CD8-positive, alpha-beta memory T cell (primary cell): ENCODE results near the gene CRIP3. TPM values are rescaled to one million over a fixed set of nuclear protein-coding genes. Genes with fewer than 3 reads are reported as not detected.
"Not testable (repeated sequence)": the region's sequence is repeated elsewhere in the genome, so short reads cannot be mapped to it uniquely, and the experiment has no call there.

Source experiments
- CTCF ChIA-PET: fragments of 350-600 bp; sonication (Branson Sonifier 250); formaldehyde crosslinking; loops from one replicate; lab custom pipeline; 2021; ENCODE audit warnings: antibody characterized with exemption; lab: Charles Lee
- POLR2A ChIA-PET: fragments of 350-600 bp; sonication (Branson Sonifier 250); formaldehyde crosslinking; loops from one replicate; lab custom pipeline; 2021; ENCODE audit warnings: antibody characterized with exemption; lab: Charles Lee
- DNase-seq, 5 donors: peaks; one replicate each; pipeline versions ENCODE4 v3.0.0 to v3.0.0-alpha.2; 2020 to 2022; ENCODE audit warnings: mixed read lengths in 1 of 5
- H3K27ac ChIP-seq: one replicate; pipeline ENCODE4 v1.7.0; 2013; ENCODE audit warnings: low read depth, mild to moderate bottlenecking, low read length, moderate library complexity
- H3K27me3 ChIP-seq: 2 replicates; pipeline ENCODE4 v1.7.0; 2013; ENCODE audit warnings: low read length, mild to moderate bottlenecking; ENCODE audit not compliant: insufficient read depth, poor library complexity, severe bottlenecking
- H3K36me3 ChIP-seq: 2 replicates; pipeline ENCODE4 v1.7.0; 2013; ENCODE audit warnings: mild to moderate bottlenecking, low read length, moderate library complexity; ENCODE audit not compliant: insufficient read depth
- H3K4me1 ChIP-seq: 2 replicates; pipeline ENCODE4 v1.7.0; 2013; ENCODE audit warnings: mild to moderate bottlenecking, low read length, moderate library complexity; ENCODE audit not compliant: insufficient read depth
- H3K4me3 ChIP-seq: 2 replicates; pipeline ENCODE4 v1.7.0; 2013; ENCODE audit warnings: mild to moderate bottlenecking, low read length
- H3K9me3 ChIP-seq: 2 replicates; pipeline ENCODE4 v1.7.0; 2013; ENCODE audit warnings: mild to moderate bottlenecking, low read length
- H3K27ac Mint-ChIP-seq, 8 donors: one replicate each; pipeline ENCODE4 v1.8.0; 2020 to 2021; ENCODE audit warnings: mixed read lengths in 8 of 8, mild to moderate bottlenecking in 6 of 8, inconsistent platforms in 3 of 8, moderate library complexity in 3 of 8
- H3K27me3 Mint-ChIP-seq, 2 donors: one replicate each; pipeline ENCODE4 v1.8.0; 2020 to 2021; ENCODE audit warnings: mixed read lengths in 2 of 2, mild to moderate bottlenecking in 1 of 2, moderate library complexity in 1 of 2
- H3K36me3 Mint-ChIP-seq, 3 donors: one replicate each; pipeline ENCODE4 v1.8.0; 2020 to 2021; ENCODE audit warnings: mixed read lengths in 3 of 3, inconsistent platforms in 1 of 3, mild to moderate bottlenecking in 1 of 3
- H3K4me1 Mint-ChIP-seq, 3 donors: one replicate each; pipeline ENCODE4 v1.8.0; 2020 to 2021; ENCODE audit warnings: mixed read lengths in 3 of 3, inconsistent platforms in 1 of 3, mild to moderate bottlenecking in 1 of 3
- H3K4me3 Mint-ChIP-seq, 7 donors: one replicate each; pipeline ENCODE4 v1.8.0; 2020 to 2021; ENCODE audit warnings: mixed read lengths in 7 of 7, mild to moderate bottlenecking in 6 of 7, moderate library complexity in 4 of 7, inconsistent platforms in 2 of 7
- H3K9me3 Mint-ChIP-seq, 5 donors: one replicate each; pipeline ENCODE4 v1.8.0; 2020 to 2022; ENCODE audit warnings: mixed read lengths in 5 of 5, mild to moderate bottlenecking in 3 of 5, moderate library complexity in 2 of 5, inconsistent platforms in 1 of 5
- polyA plus RNA-seq: library from polyadenylated mRNA; unstranded; fragments of 300-500 nt; fragmentation: Illumina TruSeq; gene quantifications from one replicate; pipeline ENCODE4 v1.2.3, GENCODE V29; 2021
- total RNA-seq, 2 experiments: library from RNA; stranded (reverse); gene quantifications; one replicate each; pipeline ENCODE4 v1.2.3, GENCODE V29; 2021

The CRIP3 gene
- total RNA-seq (under 1 TPM in 1 of 2 experiments, not detected in 1; 0.63 TPM), polyA plus RNA-seq (not detected)

- H3K27ac ChIP-seq = no peak within 1 kb of the TSS
- DNase-seq = peak; percentile 22 to 61 (median 28)
- H3K9me3 Mint-ChIP-seq = no peaks in the 10 kb centered on the region
- peaks cover 8 to 13% of the 10 kb centered on the region in 2 donors for H3K27me3 Mint-ChIP-seq
- no peaks in the 10 kb centered on the region for H3K27me3 ChIP-seq
- H3K4me1 ChIP-seq = peaks cover 15% of the 10 kb centered on the region
- CTCF ChIA-PET = interaction anchor here (0.9 to 4.1 kb wide), 11 partner anchors 11 to 198 kb away, joined by 3 to 18 read pairs (median 4); partner anchors contain the start of genes ABCC10, DNPH1, SLC22A7 and ZNF318
- no peaks in the 10 kb centered on the region for H3K36me3 Mint-ChIP-seq
- POLR2A ChIA-PET = interaction anchor here (0.9 kb wide), 1 partner anchor 61 kb away, joined by 3 read pairs; the partner anchor contains the start of gene ZNF318
- H3K27ac Mint-ChIP-seq = peak within 1 kb of the TSS in 4 of 8 donors; percentile 38 to 61 (median 54)
- H3K4me1 Mint-ChIP-seq = peaks cover 3 to 19% (median 8%) of the 10 kb centered on the region in 3 donors
- H3K9me3 ChIP-seq = no peaks in the 10 kb centered on the region
- peak within 1 kb of the TSS; percentile 75 to 83 (median 78) for H3K4me3 Mint-ChIP-seq
- peak within 1 kb of the TSS; percentile 64 for H3K4me3 ChIP-seq
- H3K36me3 ChIP-seq = no peaks in the 10 kb centered on the region
Measured at GRCh38 chr6:43308101-43308989, at the start of gene CRIP3. TSS of gene CRIP3 (minus strand) at chr6:43308826. CDS start at chr6:43308792, 34 bp downstream.

GRCh38 chr6:43355862-43356590 lies 47.4 kb upstream of the CRIP3 start:
- H3K27me3 Mint-ChIP-seq = no peaks in the 10 kb centered on the region
- Histone ChIP-seq H3K4me1 (no peaks in the 10 kb centered on the region), H3K27me3 (no peaks in the 10 kb centered on the region), H3K9me3 (no peaks in the 10 kb centered on the region), H3K4me3 (no peak overlapping the region), H3K36me3 (peaks cover 34% of the 10 kb centered on the region), H3K27ac (no peak overlapping the region)
- H3K36me3 Mint-ChIP-seq = peaks cover 20 to 88% (median 38%) of the 10 kb centered on the region in 3 donors
- no peak overlapping the region for H3K27ac Mint-ChIP-seq
- POLR2A ChIA-PET = interaction anchor here (1.1 kb wide), 1 partner anchor 28 kb away, joined by 3 read pairs; no protein-coding TSS in a partner anchor
- H3K4me1 Mint-ChIP-seq = peaks cover 6 to 19% (median 14%) of the 10 kb centered on the region in 3 donors
- no peaks in the 10 kb centered on the region for H3K9me3 Mint-ChIP-seq
- CTCF ChIA-PET = interaction anchor here (1.4 kb wide), 1 partner anchor 10 kb away, joined by 3 read pairs; no protein-coding TSS in a partner anchor
- DNase-seq = no peak
- H3K4me3 Mint-ChIP-seq = no peak overlapping the region

GRCh38 chr6:43351951-43352350 lies 43.3 kb upstream of the CRIP3 start:
- DNase-seq, H3K27me3 ChIP-seq, H3K27ac ChIP-seq, H3K27me3 Mint-ChIP-seq, H3K9me3 ChIP-seq, H3K4me1 Mint-ChIP-seq, H3K9me3 Mint-ChIP-seq, H3K4me3 Mint-ChIP-seq, CTCF ChIA-PET, H3K4me1 ChIP-seq, H3K27ac Mint-ChIP-seq, POLR2A ChIA-PET, H3K4me3 ChIP-seq: not testable (repeated sequence)
- peaks cover 17 to 67% (median 25%) of the 10 kb centered on the region in 3 donors for H3K36me3 Mint-ChIP-seq
- H3K36me3 ChIP-seq = peaks cover 37% of the 10 kb centered on the region

DNA sequence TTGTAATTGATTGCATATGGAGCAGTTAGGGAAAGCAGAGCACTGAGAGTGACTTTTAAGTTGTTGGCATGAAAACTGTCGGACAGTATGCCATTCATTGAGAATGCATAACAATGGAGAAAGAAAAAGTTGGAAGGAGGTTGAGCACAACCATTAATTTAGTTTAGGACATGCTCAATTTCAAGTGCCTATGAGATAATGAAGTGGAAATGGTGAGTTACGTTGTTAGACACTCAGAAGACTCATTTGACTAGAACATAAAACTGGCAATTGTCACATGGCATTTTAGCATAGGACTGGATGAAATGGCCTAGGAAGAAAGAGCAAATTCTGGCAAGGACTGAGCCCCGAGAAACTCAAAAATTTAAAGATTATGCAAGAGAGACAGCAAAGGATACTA lies 38.8 kb upstream of the CRIP3 start:
- H3K4me3 Mint-ChIP-seq = no peak overlapping the region

GRCh38 chr6:43347021-43347420 lies 38.4 kb upstream of the CRIP3 start:
- no peaks in the 10 kb centered on the region for H3K27me3 ChIP-seq
- no peaks in the 10 kb centered on the region for H3K4me1 ChIP-seq
- Mint-ChIP-seq H3K4me1 (peaks cover 0 to 3% (median 3%) of the 10 kb centered on the region in 3 donors), H3K27me3 (no peaks in the 10 kb centered on the region), H3K4me3 (no peak overlapping the region), H3K9me3 (no peaks in the 10 kb centered on the region), H3K27ac (no peak overlapping the region), H3K36me3 (peaks cover 9 to 54% (median 23%) of the 10 kb centered on the region in 3 donors)
- CTCF ChIA-PET = no interaction called here
- DNase-seq = no peak
- peaks cover 28% of the 10 kb centered on the region for H3K36me3 ChIP-seq
- no peak overlapping the region for H3K27ac ChIP-seq
- POLR2A ChIA-PET = no interaction called here
- no peak overlapping the region for H3K4me3 ChIP-seq
- H3K9me3 ChIP-seq = no peaks in the 10 kb centered on the region

More for the DNA sequence above, 38.8 kb upstream of the CRIP3 start:
- H3K27ac Mint-ChIP-seq = no peak overlapping the region
- no peaks in the 10 kb centered on the region for H3K4me1 ChIP-seq
- no peak for DNase-seq
- peaks cover 0 to 5% (median 3%) of the 10 kb centered on the region in 3 donors for H3K4me1 Mint-ChIP-seq
- H3K36me3 Mint-ChIP-seq = peaks cover 10 to 54% (median 25%) of the 10 kb centered on the region in 3 donors
- no peaks in the 10 kb centered on the region for H3K27me3 Mint-ChIP-seq
- H3K4me3 ChIP-seq = no peak overlapping the region
- POLR2A ChIA-PET = no interaction called here
- no peaks in the 10 kb centered on the region for H3K9me3 Mint-ChIP-seq
- no peaks in the 10 kb centered on the region for H3K9me3 ChIP-seq
- H3K27me3 ChIP-seq = no peaks in the 10 kb centered on the region
- no peak overlapping the region for H3K27ac ChIP-seq
- peaks cover 23% of the 10 kb centered on the region for H3K36me3 ChIP-seq
- CTCF ChIA-PET = no interaction called here

- H3K9me3 Mint-ChIP-seq, H3K27ac Mint-ChIP-seq, H3K4me3 ChIP-seq, H3K27me3 Mint-ChIP-seq, H3K4me1 Mint-ChIP-seq, POLR2A ChIA-PET, H3K9me3 ChIP-seq, DNase-seq, H3K27ac ChIP-seq, H3K4me1 ChIP-seq, CTCF ChIA-PET, H3K4me3 Mint-ChIP-seq, H3K27me3 ChIP-seq: not testable (repeated sequence)
- peaks cover 9 to 52% (median 21%) of the 10 kb centered on the region in 3 donors for H3K36me3 Mint-ChIP-seq
- peaks cover 33% of the 10 kb centered on the region for H3K36me3 ChIP-seq
Measured at GRCh38 chr6:43346243-43346642, 37.6 kb upstream of the CRIP3 start.

DNA sequence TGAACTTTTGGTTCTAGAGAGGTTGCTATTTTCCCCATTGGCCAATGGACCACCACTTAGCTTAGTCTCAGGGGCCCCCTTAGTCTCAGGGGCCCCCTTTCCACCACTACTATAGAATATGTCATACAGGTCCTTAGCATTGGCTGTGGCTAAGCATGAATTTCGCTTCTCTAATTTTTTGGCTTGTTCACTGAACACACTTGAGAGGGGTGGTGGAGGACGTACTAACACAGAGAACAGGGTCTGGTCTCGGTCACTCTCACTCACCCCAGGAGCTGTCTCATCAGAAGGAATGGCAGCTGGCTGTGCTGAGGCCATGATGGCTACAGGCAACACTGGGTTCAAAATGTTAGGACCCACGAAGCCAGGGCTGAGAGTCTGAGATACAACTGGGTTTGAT lies 30.5 kb upstream of the CRIP3 start:
- Mint-ChIP-seq H3K4me1 (no peaks in the 10 kb centered on the region), H3K4me3 (no peak overlapping the region), H3K27me3 (no peaks in the 10 kb centered on the region), H3K36me3 (peaks cover 9 to 76% (median 30%) of the 10 kb centered on the region in 3 donors), H3K27ac (peak overlapping the region in 2 of 8 donors; percentile 53 to 87), H3K9me3 (no peaks in the 10 kb centered on the region)
- POLR2A ChIA-PET = no interaction called here
- Histone ChIP-seq H3K9me3 (no peaks in the 10 kb centered on the region), H3K4me3 (no peak overlapping the region), H3K4me1 (no peaks in the 10 kb centered on the region), H3K36me3 (peaks cover 51% of the 10 kb centered on the region), H3K27ac (no peak overlapping the region), H3K27me3 (no peaks in the 10 kb centered on the region)
- no peak for DNase-seq
- CTCF ChIA-PET = no interaction called here
